Activated CD4-positive, alpha-beta T cell treated with anti-CD3 and anti-CD28 coated beads, Interleukin-2, amount 50 U/mL, for 48 hours (primary cell): ENCODE results near the gene UPP1.
"Not testable (repeated sequence)": the region's sequence is repeated elsewhere in the genome, so short reads cannot be mapped to it uniquely, and the experiment has no call there.

Experiments used
- DNase-seq, 2 experiments: peaks; one replicate each; pipeline ENCODE4 v3.0.0-alpha.2; 2020

Gene UPP1

DNA sequence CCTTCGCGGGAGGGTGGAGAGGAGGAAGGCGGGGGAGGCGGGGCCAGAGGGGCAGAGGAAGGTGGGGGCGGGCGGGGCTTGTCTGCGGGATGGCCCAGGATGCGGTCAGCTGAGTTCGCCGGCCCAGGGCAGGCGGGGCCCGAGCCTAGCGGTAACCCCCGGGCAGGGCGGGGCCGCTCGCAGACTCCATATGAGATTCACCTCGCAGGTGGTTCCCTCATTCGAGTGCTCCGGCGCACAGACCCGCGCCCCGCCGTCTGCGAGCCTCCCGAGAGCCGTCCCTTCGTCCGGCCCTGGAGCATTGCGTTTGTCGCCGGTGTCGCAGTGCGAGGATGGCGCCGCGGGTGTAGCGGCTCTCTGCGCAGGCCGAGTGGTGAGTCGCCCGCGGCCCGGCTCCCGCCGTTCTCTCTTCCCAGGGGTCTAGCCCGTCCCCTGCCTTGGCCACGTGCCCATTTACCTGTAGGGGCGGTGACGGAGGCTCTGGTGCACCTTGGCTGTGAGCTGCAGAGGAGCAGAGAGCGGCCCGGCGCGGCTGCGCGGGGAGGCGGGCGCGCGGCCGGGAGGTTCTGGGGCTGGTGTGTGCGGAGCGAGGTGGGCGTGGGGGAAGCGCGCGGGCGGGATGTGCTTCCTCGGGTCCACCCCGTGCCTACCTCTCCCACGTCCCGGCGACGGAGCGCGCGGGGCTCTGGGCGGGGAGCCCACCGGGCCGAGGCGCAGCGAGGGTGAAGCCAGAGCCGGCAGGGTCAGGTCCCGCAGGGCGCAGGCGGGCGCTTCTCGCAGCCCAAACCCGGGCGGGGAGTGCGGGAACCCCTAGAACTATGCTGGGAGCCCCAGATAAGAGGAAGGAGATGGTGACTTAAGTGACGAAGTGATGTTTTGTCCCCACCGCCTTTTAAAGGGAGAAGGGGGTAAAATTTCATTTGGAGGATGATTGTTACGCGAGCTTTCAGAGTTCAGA is at the start of gene UPP1:
TSS of gene UPP1 (plus strand) at position 220 of the 958 bp plus-strand sequence. CDS start 5,519 bp downstream, outside the sequence.
- DNase-seq = peak; percentile 91 to 92

DNA sequence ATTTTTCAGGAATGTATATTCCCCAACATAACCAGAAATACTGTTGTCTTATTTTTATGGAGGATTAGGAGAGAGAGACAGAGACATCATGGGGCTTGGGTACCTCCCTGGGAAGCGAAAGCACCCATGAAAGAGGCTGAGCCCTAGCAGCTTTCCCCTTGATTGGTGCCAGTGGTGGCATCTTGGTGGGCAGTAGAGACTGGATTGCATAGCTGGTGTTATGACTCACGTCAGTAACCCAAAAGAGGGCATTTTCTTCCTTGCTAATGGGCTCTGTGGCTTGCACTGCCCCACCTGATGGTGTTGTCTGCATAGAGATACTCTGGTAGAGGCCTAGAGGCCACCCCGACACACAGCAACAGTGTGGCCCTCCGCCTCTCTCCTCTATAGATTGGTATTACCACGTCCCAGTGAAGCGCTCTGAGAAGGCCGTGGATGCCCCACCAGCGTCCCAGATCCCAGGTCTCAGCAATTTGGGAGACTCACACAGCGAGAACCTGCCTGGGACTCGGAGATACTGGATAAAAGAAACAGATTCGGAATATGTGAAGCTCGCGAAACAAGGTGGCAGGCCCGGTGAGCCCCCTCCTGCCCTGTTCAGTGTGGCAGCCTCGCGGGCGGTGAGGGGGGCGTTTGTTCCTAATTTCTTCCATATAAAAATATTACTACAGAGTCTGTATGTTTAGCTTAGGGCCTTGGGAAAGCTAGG is 48.0 kb upstream of the UPP1 start:
- DNase-seq = no peak

DNA sequence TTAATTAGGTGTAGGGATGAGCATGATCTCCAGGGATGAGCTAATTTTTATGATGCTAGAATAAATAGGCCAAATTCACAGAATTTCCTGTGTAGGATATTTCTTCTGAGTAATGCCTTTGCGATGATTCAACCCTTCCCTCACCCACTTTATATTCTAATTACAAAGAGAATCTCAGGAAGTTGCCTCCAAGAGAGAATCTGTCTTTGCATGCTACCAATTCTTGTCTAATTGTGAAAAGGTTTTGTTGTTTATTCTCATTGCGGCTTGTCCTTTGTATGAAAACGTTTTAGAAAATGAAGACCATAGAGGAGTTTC is 47.5 kb upstream of the UPP1 start:
- DNase-seq = no peak

DNA sequence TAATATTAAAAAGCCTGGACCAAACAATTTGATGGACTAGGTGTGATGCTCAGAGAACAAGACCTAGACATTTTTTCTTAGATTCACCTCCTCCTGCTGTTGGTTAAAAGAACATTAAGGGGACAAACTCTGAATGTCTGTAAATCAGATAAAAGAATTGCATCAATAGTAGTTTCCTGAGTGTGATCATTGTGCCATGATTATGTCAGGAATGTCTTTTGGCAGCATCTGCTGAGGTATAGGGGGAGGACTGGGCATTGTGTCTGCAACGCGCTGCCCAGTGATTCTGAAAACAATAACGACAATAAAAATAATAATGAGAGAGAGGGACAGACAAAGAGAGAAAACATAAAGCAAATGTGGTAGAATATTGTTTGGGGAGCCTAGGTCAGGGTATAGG is 46.8 kb upstream of the UPP1 start:
- DNase-seq = no peak

DNA sequence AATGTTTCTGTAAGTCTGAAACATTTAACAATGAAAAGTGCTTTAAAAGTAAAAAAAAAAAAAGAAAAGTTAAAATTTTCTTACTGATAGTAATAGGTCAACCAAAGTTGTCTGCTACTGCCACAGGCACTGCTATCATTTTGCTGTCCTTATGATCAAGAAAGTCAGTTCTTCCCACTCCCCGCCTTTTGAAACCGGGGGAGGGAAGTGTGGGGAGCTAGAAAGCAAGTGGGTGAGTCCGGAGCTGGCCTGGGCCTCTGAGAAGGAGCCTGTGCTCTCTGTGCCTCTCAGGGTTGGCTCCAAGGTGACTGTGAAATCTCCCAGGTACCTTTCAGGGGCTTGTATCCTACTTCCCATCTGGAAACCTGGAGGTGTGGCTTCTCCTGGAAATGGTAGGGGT is 46.4 kb upstream of the UPP1 start:
- no peak for DNase-seq

DNA sequence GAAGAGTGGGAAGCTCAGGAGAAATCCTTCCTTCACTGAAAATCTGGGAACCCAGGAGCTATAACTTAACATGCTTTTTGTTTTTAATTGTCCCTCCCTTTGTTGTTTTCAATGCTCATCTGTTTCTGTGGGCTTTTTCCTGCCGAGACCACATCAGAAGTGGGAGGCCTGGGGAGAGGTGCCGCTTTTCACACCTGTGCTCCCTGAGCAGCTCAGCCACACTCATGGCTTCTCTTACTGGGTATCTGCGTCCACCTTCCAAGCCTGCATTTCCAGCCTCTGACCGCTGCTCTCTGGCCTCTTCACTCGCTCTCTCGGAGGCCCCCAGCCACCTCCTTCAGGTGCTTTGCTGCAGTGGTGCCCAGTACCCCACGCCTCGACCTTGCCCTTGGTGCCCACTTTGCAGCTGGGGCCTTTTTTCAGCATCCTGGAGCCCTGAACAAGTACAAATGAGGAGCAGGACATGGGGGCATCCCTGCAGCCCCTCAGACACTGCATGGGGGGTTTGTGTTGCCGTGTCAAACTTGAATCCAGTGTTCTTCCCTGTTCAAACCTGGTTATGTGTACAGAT is 43.8 kb upstream of the UPP1 start:
- DNase-seq = no peak

DNA sequence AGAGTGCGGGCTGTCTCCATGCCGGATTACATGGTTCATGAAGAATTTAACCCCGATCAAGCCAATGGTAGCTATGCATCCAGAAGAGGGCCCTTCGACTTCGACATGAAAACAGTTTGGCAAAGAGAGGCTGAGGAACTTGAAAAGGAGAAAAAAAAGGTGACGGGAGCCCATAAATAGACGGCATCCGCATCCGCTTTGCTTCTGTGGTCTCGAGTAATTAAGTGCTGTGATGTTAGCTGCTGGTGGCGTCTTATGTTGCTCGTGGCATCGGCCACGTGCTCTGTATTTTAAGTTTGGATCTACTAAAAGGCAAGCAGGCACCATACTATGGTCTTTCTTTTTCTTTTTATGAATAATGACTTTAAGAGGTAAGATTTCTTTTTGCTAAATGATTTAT is 42.6 kb upstream of the UPP1 start:
- DNase-seq = no peak

DNA sequence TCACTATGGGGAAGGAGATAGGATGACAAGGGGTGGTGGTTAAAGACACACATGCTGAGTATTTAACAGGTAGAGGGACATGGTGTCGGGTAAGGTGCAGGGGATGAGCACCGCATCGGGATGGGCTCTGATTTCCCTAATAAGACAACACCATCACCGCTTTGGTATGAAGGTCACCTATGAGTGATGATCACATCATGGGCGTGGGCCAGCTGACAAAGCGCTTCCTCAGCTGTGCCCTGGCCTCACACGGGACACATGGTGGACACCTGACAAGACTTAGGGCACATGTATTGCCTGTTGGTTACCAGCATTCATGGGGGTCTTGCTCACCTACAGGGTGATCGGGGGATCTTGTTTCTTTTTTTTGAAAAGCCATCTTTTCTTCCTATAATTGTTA is 41.0 kb upstream of the UPP1 start:
- no peak for DNase-seq

DNA sequence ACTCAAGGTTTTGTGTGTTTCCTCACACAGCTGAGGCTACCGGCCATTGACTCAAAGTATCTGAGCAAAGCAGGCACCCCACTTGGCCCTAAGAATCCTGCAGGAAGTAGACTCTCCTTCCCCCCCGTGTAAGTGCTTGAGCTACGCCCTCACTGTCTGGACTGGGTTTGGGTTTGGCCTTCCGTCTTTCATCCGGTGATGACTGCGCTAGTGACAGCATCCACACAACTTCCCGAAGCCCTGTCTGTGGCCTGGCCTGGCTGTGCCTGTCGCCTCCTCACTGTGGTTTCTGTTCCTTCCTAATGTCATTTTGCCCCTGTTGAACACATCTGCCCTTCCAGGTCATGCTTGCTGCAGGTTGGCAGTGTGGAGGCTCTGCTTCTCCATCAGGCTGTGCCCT is 39.2 kb upstream of the UPP1 start:
- no peak for DNase-seq

DNA sequence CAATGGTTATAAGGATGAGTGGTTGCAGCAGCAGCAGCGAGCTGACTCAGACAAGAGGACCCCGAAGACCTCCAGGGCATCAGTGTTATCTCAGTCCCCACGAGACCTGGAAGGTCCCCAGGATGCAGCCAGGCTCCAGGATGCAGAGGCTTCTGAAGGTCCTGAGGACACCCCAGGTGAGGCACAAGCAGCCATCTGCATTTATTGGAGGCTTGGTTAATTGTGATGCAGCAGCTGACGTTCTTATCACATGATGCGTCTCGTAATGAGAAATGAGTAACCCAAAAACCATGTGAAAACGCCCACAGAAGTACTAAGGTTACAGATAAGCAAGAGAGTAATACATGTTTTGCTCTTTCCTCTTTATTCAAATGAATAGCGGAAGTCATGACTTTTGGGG is 36.3 kb upstream of the UPP1 start:
- DNase-seq = peak in 1 of 2 experiments; percentile 29

DNA sequence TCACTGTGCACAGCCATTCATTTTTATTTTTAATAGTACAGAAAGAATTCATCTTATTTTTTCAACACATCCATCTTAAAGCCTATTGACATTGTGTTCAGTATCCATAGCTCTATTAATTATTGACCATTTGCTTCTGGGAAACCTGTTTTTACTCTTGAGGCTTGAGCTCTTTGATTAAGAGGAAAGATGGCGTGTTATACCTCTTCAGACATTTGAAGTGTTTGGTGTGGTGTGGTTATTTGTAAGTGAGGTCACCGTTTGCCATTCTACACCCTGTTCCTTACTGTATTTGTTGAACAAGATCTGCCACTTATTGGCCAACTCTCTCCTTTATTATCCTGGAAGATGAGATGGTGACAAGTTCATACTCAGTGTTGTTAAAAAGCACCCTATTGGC is 35.3 kb upstream of the UPP1 start:
- DNase-seq = no peak

DNA sequence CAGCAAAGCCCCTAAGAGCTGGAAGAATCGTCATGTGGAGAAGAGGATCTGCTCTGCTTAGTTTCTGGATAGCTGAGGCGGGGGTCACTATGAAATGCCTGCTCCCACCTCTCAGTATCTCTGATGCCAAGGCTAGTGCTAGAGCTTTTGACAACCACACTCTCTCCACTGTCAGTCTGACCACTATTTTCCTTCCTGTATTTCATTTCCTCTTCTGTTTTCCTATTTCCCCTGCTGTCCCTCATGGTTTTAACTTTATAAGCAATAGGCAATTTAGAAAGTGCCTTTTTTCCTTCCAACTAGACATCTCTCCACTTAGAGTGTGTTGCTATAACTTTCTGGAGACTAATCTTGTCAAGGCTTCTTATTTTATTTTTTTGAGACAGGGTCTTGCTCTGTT is 30.1 kb upstream of the UPP1 start:
- no peak for DNase-seq

DNA sequence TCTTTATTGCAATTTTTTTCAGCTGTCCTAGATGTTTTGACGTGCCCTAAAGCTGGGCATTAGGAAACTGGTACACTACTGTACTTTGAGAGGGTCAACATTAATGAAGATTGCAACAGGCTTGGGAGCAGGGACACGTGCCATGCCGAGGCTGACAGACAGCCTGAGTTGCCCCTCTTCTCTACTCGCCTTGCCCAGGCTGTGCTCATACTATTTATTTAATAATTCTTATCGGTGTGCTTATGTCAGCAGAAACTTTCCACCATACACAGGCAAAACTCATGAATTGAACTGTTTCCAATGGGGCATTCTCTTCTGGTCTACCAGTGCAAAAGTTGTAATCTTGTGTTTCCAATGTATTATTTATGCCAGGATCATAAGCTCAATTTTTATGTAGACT is 29.4 kb upstream of the UPP1 start:
- DNase-seq = no peak

DNA sequence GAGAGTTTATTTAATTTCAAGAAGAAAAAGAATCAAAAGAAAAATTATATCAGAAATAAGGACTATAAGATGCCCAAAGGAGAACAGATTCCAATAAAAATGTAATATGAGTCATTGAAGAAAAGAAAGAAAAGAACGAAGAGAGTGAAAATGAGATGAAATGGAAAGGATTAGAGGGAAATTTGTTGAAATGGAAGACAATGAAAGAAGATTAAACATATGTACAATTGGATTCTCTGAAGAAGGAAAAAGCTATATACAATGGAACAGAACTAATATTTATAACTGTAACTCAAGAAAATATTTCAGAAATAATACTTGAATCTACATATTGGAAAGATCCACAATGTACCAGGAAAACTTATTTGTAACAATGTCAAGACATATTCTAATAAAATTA is 25.1 kb upstream of the UPP1 start:
- DNase-seq = no peak

DNA sequence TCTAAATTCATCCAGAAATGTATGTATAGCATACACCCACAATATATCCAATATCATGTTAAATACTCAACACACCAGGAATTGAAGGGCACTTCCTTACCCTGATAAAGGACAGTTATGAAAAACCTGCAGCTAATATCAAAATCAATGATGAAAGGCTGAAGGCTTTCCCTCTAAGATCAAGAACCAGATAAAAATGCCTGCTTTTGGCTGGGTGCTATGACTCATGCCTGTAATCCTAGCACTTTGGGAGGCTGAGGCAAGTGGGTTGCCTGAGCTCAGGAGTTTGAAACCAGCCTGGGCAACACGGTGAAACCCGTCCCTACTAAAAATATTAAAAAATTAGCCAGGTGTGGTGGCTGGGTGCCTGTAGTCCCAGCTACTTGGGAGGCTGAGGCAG is 21.6 kb upstream of the UPP1 start:
- no peak for DNase-seq

DNA sequence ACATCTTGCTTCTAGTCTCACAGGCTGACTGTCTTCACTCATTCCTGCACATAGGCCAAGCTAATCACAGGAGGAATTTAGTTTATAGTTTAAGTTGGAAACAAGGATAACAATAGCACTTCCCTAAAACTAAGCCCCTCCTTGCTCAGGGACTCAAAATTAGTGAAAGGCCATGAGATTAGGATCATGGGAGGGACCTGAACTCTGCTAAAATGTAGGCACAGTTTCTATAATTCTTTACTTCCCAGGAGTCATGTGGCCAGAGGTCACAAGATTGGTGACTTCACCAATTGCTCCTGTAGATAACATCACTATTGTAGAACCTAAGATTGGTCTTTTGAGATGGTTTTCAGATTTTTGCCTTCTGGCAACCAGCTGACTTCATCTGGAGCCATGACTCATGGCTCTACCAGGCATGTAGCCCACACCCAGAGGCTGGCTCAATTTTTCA is 14.8 kb upstream of the UPP1 start:
- DNase-seq = no peak

DNA sequence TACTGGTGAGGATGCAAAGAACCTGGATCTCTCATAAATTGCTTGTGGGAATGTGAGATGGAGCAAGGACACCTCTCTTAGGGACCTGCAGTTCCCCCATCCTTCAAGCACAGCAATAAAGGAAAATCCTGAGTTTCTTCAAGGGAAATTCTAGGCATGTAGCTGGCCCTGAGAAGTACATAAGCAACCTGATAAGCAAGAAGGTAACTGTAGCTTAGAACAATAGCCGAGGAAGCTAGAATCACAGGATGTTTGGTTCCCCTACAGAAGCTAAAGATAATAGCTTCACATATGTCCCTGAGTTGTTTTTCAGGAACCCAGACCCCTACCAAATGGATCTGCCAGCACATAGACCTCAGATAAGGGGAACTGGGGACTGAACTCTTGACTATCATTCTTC is 11.6 kb upstream of the UPP1 start:
- no peak for DNase-seq

DNA sequence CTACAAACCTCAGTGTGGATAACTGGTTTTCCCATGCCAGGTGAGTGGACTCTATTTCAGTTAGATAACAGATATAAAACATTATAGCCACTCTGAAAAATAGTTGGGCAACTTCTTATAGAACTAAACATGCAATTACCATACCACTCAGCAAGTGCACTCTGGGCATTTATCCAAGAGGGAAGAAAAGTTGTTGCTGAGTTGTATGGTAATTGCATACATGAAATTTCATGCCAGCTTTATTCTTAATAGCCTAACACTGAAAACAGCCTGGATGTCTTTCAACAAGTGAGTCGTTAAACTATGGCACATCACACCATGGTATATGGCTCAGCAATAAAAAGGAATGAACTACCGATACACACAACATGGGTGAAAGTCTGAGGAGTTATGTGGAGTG is 10.6 kb upstream of the UPP1 start:
- DNase-seq = no peak

DNA sequence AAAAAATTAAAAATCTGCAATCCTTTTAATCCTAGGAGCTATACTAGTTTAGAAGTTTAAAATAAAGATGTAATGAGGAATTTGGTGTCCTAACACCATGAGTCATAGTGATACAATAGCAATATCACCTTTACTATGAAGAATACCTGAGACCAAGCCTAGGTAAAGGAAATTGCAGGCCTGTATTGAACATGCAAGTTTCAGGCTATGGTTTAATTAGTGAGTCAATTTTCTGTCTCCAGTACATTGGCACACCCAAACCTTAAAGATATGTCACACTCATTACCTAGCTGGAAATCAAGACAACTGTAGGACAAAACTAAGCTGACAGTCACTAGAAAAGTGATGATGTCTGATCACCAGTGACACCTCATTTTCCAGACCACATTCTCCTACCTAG is 6.7 kb upstream of the UPP1 start:
- DNase-seq = not testable (repeated sequence)

DNA sequence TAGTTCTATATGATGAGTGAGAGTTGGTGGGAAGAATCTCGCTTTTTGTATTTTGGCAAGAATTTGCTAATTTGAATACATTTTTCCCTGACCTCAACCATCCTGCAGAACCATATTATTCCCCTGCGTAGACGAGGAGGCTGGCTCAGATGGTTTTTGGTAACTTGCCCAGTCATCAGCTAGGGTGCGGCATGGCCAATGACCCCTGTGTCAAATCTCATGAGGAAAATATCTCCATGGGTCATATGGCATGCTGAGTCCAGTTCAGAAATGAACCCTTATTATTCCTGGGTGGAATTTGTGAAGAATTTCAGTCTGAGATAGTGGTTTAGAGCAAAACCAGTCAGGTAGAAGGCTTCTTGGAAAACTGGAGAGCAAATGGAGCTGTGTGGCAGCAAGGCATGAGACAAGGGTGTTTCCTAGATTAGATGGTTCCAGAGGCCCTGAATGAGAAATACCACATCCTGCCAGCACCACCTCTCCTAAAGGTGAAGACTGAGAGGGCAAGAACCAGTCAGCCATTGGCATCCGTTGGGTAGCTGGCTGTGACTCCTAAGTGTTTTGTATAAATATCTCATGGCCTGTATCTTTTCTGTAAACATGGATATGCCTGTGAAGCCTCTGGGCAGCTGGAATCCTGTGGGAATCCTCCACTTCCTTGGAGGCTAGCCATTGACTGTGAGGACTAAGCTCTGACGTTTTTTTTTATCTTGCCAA is 5.8 kb upstream of the UPP1 start:
- peak in 1 of 2 experiments; percentile 41 for DNase-seq

DNA sequence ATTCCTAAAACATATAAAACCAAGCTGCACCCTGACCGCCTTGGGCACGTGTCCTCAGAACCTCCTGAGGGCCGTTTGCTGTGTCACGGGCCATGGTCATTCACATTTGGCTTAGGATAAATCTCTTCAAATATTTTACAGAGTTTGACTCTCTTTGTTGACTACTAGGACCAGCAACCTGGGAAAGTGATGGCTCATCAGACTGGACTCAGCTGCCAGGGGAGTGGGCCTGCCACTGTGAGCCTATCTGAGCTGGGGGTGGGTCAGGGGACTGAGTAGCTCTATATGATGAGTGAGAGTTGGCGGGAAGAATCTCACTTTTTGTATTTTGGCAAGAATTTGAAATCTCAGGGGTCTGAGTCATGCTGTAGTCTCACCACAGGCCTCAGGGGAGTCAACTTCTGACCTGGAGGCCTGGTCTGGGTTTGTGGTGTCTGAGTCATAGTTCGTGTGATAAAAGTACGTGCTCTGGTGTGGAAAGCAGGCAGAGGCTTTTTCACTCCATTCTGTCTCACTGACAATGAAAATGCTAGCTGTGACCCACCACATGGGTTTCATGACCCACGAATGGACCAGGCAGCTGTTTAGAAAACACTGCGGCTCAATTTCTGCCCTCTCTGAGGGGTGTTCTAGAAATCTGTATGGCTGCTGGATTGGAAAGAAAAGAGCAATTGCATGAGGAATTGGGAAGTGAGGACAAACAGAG is 4.2 kb upstream of the UPP1 start:
- peak; percentile 67 to 79 for DNase-seq

DNA sequence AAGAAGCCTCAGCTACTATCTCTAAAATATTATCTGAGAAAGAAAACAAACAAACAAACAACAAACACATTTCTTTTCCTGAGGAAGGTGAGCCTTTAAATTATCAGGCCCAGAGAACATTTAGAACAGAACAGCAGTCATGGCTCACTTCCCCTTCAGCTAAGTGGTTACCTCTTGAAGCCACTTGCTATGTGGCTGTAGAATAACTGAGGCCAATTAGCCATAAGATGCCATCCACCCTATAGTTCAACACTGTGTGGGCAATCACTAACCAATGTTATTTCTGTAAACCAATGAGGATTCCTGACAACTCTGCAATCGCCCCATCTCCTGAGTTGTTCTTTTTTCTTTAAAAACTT is 3.7 kb upstream of the UPP1 start:
- DNase-seq = no peak

DNA sequence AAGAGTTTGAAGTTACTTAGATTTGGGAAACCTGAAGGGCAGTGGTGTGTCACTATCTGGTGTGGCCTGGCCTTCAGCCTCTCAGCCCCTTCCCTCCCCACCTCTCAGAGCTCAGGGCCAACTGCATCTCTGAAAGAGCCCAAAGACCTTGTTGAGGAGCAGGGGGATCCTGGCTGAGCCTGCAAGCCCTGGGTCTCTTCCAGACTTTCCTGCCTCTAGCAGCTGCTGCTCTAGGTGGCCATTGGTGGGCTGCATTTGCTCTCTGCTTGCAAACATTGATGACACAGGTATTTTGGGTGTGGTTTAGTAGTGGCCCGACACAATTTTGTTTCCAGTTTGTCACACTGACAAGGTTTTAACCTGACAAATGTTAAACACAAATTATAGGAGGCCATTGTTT is 3.1 kb upstream of the UPP1 start:
- no peak for DNase-seq
